Ovary (tissue), 3 donors: Measurements from ENCODE around the gene IRGQ.

Experiments used
- POLR2A ChIP-seq: fragments of 450-650 bp; IDR thresholded peaks from one replicate; pipeline ENCODE4 v1.6.1; 2017; ENCODE audit warnings: antibody characterized with exemption, mild to moderate bottlenecking, moderate library complexity
- TF ChIP-seq, protein P1 (sequence below), 3 donors: fragments of 450-650 bp in 2 of 3; fragments of 200-600 bp in 1 of 3; IDR thresholded peaks; one replicate each; pipeline versions ENCODE4 v1.5.1 to v1.8.0; 2016 to 2022; ENCODE audit warnings: antibody characterized with exemption in 3 of 3, mild to moderate bottlenecking in 1 of 3
- donor health status: DM: no; HTN: no; CAD: no.

DNA sequence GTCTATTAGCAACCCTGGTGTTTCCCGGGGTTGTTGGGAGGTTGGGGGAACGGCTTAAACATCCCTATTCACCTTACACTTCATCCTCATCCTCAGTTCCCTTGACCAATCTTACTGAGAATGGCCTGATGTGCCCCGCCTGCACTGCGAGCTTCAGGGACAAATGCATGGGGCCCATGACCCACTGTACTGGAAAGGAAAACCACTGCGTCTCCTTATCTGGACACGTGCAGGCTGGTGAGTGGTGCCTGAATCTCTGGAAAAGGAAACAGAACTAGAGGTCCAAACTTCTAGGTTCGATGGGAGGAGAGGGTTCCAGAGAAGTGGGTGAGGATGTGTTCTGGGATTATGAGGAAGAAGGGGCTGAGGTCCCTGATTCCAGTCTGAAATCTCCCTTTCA is 14.5 kb downstream of the IRGQ start:
- TF ChIP-seq, protein P1, sequence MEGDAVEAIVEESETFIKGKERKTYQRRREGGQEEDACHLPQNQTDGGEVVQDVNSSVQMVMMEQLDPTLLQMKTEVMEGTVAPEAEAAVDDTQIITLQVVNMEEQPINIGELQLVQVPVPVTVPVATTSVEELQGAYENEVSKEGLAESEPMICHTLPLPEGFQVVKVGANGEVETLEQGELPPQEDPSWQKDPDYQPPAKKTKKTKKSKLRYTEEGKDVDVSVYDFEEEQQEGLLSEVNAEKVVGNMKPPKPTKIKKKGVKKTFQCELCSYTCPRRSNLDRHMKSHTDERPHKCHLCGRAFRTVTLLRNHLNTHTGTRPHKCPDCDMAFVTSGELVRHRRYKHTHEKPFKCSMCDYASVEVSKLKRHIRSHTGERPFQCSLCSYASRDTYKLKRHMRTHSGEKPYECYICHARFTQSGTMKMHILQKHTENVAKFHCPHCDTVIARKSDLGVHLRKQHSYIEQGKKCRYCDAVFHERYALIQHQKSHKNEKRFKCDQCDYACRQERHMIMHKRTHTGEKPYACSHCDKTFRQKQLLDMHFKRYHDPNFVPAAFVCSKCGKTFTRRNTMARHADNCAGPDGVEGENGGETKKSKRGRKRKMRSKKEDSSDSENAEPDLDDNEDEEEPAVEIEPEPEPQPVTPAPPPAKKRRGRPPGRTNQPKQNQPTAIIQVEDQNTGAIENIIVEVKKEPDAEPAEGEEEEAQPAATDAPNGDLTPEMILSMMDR (IDR thresholded peaks at IDR 0.05), result no peak
- no peak for TF ChIP-seq POLR2A
